Right lobe of liver (tissue), 6 donors: ENCODE data around the gene VPS11. TPM values are rescaled to one million over a fixed set of nuclear protein-coding genes. Genes with fewer than 3 reads are reported as not detected.

Experiments used
- ATAC-seq, 4 donors: fragments of 200-7000 bp; cut with Tn5 transposase; one replicate each; pipeline ENCODE4 v1.9.1; 2020; ENCODE audit warnings: mild to moderate bottlenecking in 4 of 4, moderate library complexity in 4 of 4
- DNase-seq, 3 donors: peaks; one replicate each; pipeline ENCODE4 v3.0.0-alpha.2; 2020
- H3K27ac ChIP-seq, 3 donors: fragments of 200-600 bp; one replicate each; pipeline ENCODE4 v1.8.0; 2022
- H3K27me3 ChIP-seq, 2 donors: fragments of 200-600 bp; one replicate each; pipeline ENCODE4 v1.8.0; 2022
- H3K36me3 ChIP-seq, 4 donors: fragments of 200-600 bp; sonication (generic) in 1 of 4; one replicate each; pipeline versions ENCODE4 v1.5.1 to v1.8.0; 2017 to 2022; ENCODE audit warnings: control low read depth in 1 of 4
- H3K4me1 ChIP-seq, 4 donors: fragments of 200-600 bp; sonication (generic) in 1 of 4; one replicate each; pipeline versions ENCODE4 v1.5.1 to v1.8.0; 2017 to 2022; ENCODE audit warnings: control low read depth in 1 of 4
- H3K4me3 ChIP-seq, 3 donors: fragments of 200-600 bp; one replicate each; pipeline ENCODE4 v1.8.0; 2022
- H3K9me3 ChIP-seq, 4 donors: fragments of 200-600 bp; sonication (generic) in 1 of 4; one replicate each; pipeline versions ENCODE4 v1.5.1 to v1.8.0; 2017 to 2022; ENCODE audit warnings: control low read depth in 1 of 4
- CTCF ChIP-seq, 4 donors: fragments of 200-600 bp in 3 of 4; fragments of 450-650 bp in 1 of 4; IDR thresholded peaks; one replicate each; pipeline versions ENCODE4 v1.5.1 to v1.8.0; 2016 to 2022; ENCODE audit warnings: antibody characterized with exemption in 4 of 4, mild to moderate bottlenecking in 2 of 4
- POLR2A ChIP-seq: fragments of 450-650 bp; IDR thresholded peaks from one replicate; pipeline ENCODE4 v1.6.1; 2017; ENCODE audit warnings: antibody characterized with exemption, mild to moderate bottlenecking
- WGBS: methylation state at CpG from one replicate; pipeline ENCODE4 v1.1.6; 2018; ENCODE audit warnings: low coverage, low lambda C conversion rate; ENCODE audit not compliant: insufficient coverage; ENCODE audit errors: missing lambda C conversion rate; 5-methylcytosine and 5-hydroxymethylcytosine counted together
- intact Hi-C, 2 donors: fragments of 100-400 bp; cut with DNase I; formaldehyde crosslinking; loops; one replicate each; pipeline versions ENCODE4 v1.11.2 to v1.14.1; 2022
- total RNA-seq, 6 experiments: library from RNA; depleted of rRNA in 2 of 6; stranded (reverse); fragments of >200 nt in 2 of 6; fragmentation: NEBNext Ultra II Directional in 3 of 6; extraction: Animal tissue kit (Norgen Biotek cat#: 25700) in 3 of 6; gene quantifications; one replicate each; pipeline versions ENCODE4 v1.1.0 to v1.2.4, GENCODE V29; 2016 to 2023
- donor health status: DM: no; HTN: yes; CAD: no.
- donor health status: DM: no; HTN: no; CAD: no.
- donor health status: DM: no; HTN: no; CAD: no.
- donor health status: DM: no; HTN: yes; CAD: no.
- donor health status: DM: no; HTN: yes; CAD: no.

The VPS11 gene
- total RNA-seq, 6 experiments from 2014 or later: 8.5 to 18.3 (median 11.3) TPM

GRCh38 chr11:119093942-119094815 lies 26.6 kb downstream of the VPS11 start:
- H3K36me3 ChIP-seq: peaks cover 0 to 21% (median 9%) of the 10 kb centered on the region in 4 donors
- peaks cover 0 to 19% (median 7%) of the 10 kb centered on the region in 4 donors for H3K4me1 ChIP-seq
- no peaks in the 10 kb centered on the region for H3K9me3 ChIP-seq
- TF ChIP-seq POLR2A: no peak
- intact Hi-C loops: no loop called here
- H3K4me3 ChIP-seq: peak overlapping the region; percentile 56 to 79 (median 70)
- H3K27me3 ChIP-seq: no peaks in the 10 kb centered on the region
- peak overlapping the region; percentile 67 to 88 (median 87) for H3K27ac ChIP-seq
- DNase-seq (peak in 1 of 3 donors; percentile 57), ATAC-seq (peak; percentile 3 to 14 (median 10))
- 3% methylated on average over 14 of the region's 81 CpGs for WGBS

- intact Hi-C loops: no loop called here
- peak; percentile 73 to 87 (median 80) for ATAC-seq
- Histone ChIP-seq H3K27me3 (no peaks in the 10 kb centered on the region), H3K36me3 (peaks cover 0 to 21% (median 9%) of the 10 kb centered on the region in 4 donors), H3K9me3 (no peaks in the 10 kb centered on the region), H3K27ac (peak overlapping the region; percentile 67 to 88 (median 87)), H3K4me3 (peak overlapping the region; percentile 56 to 79 (median 70)), H3K4me1 (peaks cover 0 to 19% (median 7%) of the 10 kb centered on the region in 4 donors)
- TF ChIP-seq CTCF (IDR thresholded peaks at IDR 0.05) (peak; percentile 64 to 73 (median 66)), POLR2A (no peak)
- WGBS: 0% methylated on average over 5 of the region's 19 CpGs
- peak; percentile 86 to 90 (median 88) for DNase-seq
Observed at GRCh38 chr11:119094816-119095065, 27.1 kb downstream of the VPS11 start.

GRCh38 chr11:119095066-119095880 lies 27.7 kb downstream of the VPS11 start:
- Histone ChIP-seq H3K4me3 (peak overlapping the region; percentile 56 to 79 (median 70)), H3K36me3 (peaks cover 0 to 21% (median 9%) of the 10 kb centered on the region in 4 donors), H3K27ac (peak overlapping the region; percentile 67 to 88 (median 87)), H3K27me3 (no peaks in the 10 kb centered on the region), H3K4me1 (peaks cover 0 to 19% (median 7%) of the 10 kb centered on the region in 4 donors), H3K9me3 (no peaks in the 10 kb centered on the region)
- TF ChIP-seq POLR2A (peak; percentile 99), CTCF (IDR thresholded peaks at IDR 0.05) (peak in 2 of 4 donors; percentile 4 to 26)
- intact Hi-C loops: no loop called here
- peak; percentile 98 to 100 (median 99) for DNase-seq
- WGBS: 0% methylated on average over 31 of the region's 79 CpGs
- peak; percentile 89 to 94 (median 92) for ATAC-seq

GRCh38 chr11:119099711-119100110 lies 32.1 kb downstream of the VPS11 start:
- Histone ChIP-seq H3K4me1 (peaks cover 0 to 11% (median 3%) of the 10 kb centered on the region in 4 donors), H3K27ac (no peak overlapping the region), H3K27me3 (no peaks in the 10 kb centered on the region), H3K9me3 (no peaks in the 10 kb centered on the region), H3K36me3 (peaks cover 0 to 21% (median 9%) of the 10 kb centered on the region in 4 donors), H3K4me3 (no peak overlapping the region)
- WGBS: 57% methylated on average over 4 of the region's 6 CpGs
- ATAC-seq: no peak
- DNase-seq: no peak
- TF ChIP-seq POLR2A (no peak), CTCF (IDR thresholded peaks at IDR 0.05) (no peak)
- intact Hi-C loops: no loop called here
